22Rv1 (cell line): ENCODE results near the gene CES1.
"Not testable (repeated sequence)": the region's sequence is repeated elsewhere in the genome, so short reads cannot be mapped to it uniquely, and the experiment has no call there.

ENCODE experiments used
- H3K27ac ChIP-seq: fragments of 450-650 bp; 2 replicates; pipeline ENCODE4 v1.5.1; 2017
- ZFX ChIP-seq: fragments of 450-650 bp; IDR thresholded peaks from 2 replicates; pipeline ENCODE4 v1.6.1; 2017; ENCODE audit warnings: antibody characterized with exemption, borderline replicate concordance
- TF ChIP-seq, protein P1 (sequence below): fragments of 450-650 bp; IDR thresholded peaks from 2 replicates; pipeline ENCODE4 v1.5.1; 2017; ENCODE audit warnings: mild to moderate bottlenecking

Gene CES1

DNA sequence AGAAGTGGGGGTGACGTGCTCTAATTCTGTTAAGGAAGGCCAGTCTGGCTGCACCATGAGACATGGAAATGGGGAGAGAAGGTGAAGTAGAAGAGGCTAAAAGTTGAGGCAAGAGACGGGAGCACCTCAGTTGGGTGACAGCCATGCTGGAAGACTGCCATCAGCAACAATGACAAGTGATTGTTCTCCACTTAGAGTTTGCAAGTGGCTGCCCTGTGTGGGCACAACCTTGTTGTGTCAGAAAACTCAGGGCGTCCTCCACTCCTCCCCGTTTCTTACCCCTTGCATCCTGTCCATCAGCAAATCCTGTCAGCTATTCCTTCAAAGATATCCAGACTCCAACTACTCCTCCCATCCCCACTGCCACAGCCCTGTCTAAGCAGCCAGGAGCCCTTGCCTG is 17.6 kb downstream of the CES1 start:
- no peak for TF ChIP-seq ZFX
- TF ChIP-seq, protein P1, sequence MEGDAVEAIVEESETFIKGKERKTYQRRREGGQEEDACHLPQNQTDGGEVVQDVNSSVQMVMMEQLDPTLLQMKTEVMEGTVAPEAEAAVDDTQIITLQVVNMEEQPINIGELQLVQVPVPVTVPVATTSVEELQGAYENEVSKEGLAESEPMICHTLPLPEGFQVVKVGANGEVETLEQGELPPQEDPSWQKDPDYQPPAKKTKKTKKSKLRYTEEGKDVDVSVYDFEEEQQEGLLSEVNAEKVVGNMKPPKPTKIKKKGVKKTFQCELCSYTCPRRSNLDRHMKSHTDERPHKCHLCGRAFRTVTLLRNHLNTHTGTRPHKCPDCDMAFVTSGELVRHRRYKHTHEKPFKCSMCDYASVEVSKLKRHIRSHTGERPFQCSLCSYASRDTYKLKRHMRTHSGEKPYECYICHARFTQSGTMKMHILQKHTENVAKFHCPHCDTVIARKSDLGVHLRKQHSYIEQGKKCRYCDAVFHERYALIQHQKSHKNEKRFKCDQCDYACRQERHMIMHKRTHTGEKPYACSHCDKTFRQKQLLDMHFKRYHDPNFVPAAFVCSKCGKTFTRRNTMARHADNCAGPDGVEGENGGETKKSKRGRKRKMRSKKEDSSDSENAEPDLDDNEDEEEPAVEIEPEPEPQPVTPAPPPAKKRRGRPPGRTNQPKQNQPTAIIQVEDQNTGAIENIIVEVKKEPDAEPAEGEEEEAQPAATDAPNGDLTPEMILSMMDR, result no peak
- no peak overlapping the region for H3K27ac ChIP-seq

DNA sequence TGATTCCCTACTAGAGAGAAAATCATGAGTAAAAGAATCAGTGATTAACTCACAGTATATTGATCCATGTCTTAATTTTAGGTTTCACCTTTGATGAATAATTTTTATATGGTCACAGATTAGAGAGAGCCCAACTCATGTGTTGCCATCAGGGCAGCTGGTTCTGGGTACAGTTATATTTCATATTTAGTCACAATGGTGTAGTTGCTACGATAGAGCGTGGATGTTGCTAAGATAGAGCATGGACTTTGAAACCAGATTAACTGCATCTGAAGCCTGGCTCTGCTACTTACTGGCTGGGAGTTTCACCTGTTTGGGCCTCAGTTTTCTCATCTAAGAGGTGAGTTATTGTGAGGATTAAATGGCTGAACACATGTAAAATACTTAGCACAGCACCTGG is 18.7 kb downstream of the CES1 start:
- H3K27ac ChIP-seq, result not testable (repeated sequence)

DNA sequence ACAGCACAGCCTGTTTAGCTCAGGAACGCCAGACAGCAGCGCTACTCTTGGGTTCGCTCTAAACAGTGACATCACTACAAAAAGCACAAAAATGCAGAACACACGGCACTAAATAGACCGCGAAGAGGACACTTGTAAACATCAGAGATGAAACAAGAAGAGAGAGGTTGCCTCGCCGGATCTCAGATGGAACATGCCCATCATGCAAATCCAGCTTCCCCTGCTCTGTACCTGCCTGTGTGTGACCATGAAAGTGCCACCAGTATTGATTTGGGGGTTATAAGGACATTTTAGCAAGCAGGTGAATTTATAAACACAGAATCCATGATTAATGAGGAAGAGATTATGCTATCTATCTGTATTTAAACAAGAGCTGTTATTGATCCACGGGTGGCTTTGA is 19.2 kb downstream of the CES1 start:
- not testable (repeated sequence) for H3K27ac ChIP-seq

DNA sequence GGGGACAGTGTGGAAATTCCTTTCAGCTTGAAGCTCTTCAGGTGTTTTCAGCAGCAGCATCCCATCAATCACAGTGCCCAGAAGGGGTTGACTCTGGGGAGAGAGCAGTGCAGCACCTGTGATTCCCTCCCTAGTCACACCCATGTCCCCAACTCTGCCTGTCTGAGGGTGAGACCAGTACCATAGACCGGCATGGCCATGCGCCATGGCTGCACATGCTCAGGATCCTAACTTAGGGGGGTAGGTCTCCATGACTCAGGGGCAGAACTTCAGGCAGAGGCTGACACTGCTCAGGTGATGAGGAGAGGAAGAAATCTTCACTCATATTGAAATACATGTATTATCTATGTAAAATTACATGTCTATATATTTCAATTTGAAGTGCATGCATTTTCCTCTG is 19.9 kb downstream of the CES1 start:
- H3K27ac ChIP-seq, result no peak overlapping the region
- no peak for TF ChIP-seq ZFX
- TF ChIP-seq, protein P1, result no peak

DNA sequence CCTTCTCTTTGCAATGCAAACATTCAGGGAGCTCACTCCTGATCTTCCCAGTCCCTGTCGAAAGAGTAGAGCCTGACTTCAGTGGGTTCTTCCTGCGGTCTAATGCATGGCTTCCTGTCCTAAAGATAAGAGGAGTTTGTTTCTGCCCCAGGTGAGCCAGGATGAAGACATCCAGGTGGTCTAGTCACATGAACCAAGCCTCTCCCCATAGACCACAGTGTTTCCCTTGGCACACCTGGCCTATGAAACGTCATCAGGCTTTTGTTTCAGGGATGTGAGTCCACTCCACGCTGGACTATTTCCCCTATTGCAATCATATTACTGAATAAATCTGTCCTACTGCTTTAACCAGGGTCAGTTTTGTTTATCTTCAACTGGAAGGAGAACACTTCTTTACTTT is 21.1 kb downstream of the CES1 start:
- no peak for TF ChIP-seq ZFX
- TF ChIP-seq, protein P1, result no peak
- H3K27ac ChIP-seq, result no peak overlapping the region

DNA sequence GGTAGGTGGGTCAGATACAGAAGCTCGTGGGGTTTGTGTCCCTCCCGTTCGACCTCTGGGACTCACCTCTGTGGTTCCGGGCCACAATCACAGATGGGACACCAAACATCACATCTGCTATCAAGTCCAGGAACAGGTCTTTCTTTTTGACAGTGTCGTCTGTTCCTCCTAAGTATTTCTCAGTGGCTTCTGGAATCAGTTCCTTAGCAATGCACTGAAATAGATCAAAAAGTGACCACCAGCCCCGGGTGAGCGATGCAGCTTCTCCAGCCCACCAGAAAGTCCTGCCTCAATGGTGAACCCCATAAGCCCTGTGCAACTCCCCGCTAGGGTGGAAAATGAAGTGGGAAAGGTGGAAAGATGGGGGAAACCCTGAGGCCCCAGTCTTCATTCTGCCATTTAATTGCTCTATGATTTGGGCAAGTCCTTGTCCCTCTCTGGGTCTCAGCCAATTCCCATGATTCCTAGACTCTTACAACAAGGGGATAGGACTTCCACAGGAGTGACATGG is 22.4 kb downstream of the CES1 start:
- no peak for TF ChIP-seq ZFX
- TF ChIP-seq, protein P1, result no peak
- no peak overlapping the region for H3K27ac ChIP-seq

DNA sequence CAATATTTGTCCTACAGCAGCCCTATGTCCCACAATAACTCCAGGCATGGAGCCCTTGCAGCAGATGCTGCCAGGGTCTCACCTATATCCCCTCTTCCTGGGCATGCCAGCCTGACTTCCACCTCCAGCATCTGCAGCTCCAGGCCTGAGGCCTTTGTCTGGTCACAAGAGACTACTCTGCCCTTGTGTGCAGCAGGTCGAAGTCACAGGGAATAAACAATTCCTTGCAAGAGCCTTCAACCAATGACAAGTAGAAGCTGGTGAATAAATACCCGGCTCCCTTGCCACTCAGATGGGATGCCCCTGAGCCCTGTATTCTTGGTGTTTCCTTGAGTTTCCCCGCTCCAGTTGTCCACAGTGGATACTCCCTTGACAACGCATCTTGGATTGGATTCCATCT is 23.0 kb downstream of the CES1 start:
- no peak overlapping the region for H3K27ac ChIP-seq
- TF ChIP-seq, protein P1, result no peak
- no peak for TF ChIP-seq ZFX

DNA sequence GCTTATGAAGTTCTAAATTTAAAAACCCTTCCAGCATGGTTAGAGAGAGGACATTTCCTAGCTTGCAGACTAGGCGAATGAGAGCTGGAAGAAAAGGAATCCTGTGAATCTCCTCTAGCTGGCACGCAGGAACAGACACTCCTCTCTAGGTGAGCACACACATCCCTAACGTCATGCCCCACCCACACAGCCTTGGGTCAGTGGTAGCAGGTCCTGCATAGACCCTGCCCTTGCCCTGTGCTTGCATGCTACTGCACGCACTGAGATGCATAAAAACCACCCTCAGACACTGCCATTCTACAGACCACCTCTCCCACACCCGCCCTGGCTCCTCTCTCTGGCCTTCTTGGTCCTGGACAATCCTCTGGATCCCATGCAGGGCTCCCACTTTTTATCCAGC is 23.5 kb downstream of the CES1 start:
- no peak for TF ChIP-seq ZFX
- TF ChIP-seq, protein P1, result no peak
- H3K27ac ChIP-seq, result no peak overlapping the region

DNA sequence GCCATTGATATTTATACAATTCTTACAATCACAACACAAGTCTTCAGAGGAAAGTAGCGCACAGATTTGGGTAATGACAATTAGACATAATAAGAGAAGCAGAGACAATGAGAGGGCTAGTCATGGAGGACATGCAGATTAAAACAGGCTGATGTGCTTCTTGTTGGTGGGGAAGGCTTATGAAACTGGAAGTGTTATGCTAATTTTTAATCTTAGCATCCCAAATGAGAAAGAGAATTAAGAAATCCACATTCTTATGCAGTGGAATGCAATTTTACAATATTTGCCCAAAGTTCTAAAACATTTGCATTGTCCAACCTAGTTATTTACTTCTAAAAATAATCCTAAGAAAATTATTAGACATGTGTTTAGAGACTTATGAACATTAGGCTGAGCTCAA is 24.6 kb downstream of the CES1 start:
- H3K27ac ChIP-seq, result not testable (repeated sequence)

DNA sequence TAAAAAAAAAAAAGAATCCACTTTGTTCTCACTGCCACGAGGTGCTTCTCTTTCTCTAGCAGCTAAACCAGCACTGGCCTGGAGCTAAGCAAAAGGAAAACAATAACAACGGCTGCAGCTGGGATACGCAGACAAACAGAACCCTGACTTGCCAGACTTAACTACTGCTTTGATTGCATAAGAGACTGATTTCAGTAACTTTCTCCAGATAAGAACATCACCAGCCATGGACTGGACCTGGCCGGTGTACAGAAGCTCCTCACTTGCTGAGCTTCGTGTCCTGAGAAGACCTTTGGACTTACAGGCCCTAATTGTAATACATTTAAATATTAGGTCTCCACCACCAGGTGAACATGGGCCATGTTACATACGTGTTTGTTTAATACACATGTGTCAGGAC is 27.8 kb downstream of the CES1 start:
- H3K27ac ChIP-seq, result not testable (repeated sequence)

DNA sequence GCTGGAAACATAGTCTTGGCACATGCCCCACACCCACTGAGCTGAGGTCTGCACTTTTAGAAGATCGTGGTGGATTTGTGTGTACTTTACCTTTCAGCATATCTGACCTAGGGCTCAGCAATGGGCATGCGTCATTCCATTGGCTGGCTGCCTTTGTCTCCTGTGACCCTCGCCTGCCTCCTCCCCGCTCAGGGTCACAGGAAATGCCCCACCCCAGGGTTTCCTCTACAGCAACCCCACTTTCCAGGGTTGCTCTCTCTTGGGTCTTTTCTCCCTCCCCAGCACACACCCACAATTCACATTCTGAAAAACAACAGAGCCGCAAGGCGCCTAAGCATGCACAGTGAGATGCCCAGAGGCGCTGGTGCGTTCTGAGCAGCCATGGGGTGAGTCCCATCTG is 29.2 kb downstream of the CES1 start:
- H3K27ac ChIP-seq, result not testable (repeated sequence)

DNA sequence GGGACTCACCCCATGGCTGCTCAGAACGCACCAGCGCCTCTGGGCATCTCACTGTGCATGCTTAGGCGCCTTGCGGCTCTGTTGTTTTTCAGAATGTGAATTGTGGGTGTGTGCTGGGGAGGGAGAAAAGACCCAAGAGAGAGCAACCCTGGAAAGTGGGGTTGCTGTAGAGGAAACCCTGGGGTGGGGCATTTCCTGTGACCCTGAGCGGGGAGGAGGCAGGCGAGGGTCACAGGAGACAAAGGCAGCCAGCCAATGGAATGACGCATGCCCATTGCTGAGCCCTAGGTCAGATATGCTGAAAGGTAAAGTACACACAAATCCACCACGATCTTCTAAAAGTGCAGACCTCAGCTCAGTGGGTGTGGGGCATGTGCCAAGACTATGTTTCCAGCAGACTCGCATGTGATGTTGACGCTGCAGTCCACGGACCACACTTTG is 39.9 kb downstream of the CES1 start:
- not testable (repeated sequence) for H3K27ac ChIP-seq

DNA sequence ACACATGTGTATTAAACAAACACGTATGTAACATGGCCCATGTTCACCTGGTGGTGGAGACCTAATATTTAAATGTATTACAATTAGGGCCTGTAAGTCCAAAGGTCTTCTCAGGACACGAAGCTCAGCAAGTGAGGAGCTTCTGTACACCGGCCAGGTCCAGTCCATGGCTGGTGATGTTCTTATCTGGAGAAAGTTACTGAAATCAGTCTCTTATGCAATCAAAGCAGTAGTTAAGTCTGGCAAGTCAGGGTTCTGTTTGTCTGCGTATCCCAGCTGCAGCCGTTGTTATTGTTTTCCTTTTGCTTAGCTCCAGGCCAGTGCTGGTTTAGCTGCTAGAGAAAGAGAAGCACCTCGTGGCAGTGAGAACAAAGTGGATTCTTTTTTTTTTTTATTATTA is 41.4 kb downstream of the CES1 start:
- not testable (repeated sequence) for H3K27ac ChIP-seq

DNA sequence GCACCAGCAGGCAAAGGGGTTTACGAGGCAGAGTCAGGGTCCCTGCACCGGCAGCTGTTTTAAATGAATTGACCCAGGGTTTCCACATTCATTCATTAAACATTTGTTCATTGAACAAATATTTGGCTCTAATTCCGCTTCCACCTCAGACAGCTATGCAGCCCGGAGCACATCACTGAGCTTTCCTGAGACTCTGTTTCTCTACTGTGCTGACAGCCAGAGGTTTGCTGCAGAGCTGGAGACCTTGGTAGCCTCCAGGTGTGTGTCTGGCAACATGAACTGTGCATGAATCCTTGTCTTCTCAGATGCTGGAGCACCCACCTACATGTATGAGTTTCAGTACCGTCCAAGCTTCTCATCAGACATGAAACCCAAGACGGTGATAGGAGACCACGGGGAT is 42.7 kb downstream of the CES1 start:
- not testable (repeated sequence) for H3K27ac ChIP-seq

DNA sequence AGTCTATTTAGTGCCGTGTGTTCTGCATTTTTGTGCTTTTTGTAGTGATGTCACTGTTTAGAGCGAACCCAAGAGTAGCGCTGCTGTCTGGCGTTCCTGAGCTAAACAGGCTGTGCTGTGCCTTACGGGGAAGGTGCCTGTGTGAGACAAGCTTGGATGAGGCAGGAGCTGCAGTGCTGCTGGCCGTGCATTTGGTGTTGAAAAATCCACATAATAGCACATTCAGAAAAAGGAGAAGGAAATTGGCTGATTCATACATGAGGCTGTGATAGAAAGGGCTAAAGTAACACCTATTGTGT is 50.2 kb downstream of the CES1 start:
- H3K27ac ChIP-seq, result not testable (repeated sequence)
